AG10803 (cell line): Measurements from ENCODE around the gene MYORG.

ENCODE experiments used
- DNase-seq: peaks from one replicate; pipeline ENCODE4 v3.0.0; 2010; ENCODE audit warnings: low read depth
- H3K4me3 ChIP-seq: 2 replicates; pipeline ENCODE4 v1.5.1; 2011; ENCODE audit warnings: mild to moderate bottlenecking, low read length, control low read depth
- CTCF ChIP-seq: conservative IDR thresholded peaks from 2 replicates; pipeline ENCODE4 v1.5.1; 2011; ENCODE audit warnings: mild to moderate bottlenecking, low read length, control low read depth, inconsistent platforms

The MYORG gene

GRCh38 chr9:34322899-34323591, 53.7 kb downstream of the MYORG start:
- no peak for TF ChIP-seq CTCF
- no peak for DNase-seq
- no peak overlapping the region for H3K4me3 ChIP-seq

- TF ChIP-seq CTCF = no peak
- no peak for DNase-seq
- no peak overlapping the region for H3K4me3 ChIP-seq
Measured at GRCh38 chr9:34321451-34321850, 55.2 kb downstream of the MYORG start.

GRCh38 chr9:34318163-34318790, 58.4 kb downstream of the MYORG start:
- no peak for DNase-seq
- no peak overlapping the region for H3K4me3 ChIP-seq
- no peak for TF ChIP-seq CTCF

GRCh38 chr9:34317436-34317835, 59.3 kb downstream of the MYORG start:
- no peak for TF ChIP-seq CTCF
- H3K4me3 ChIP-seq = no peak overlapping the region
- DNase-seq = no peak
